CD4-positive, alpha-beta T cell treated with Interleukin-15 for 1 hour (primary cell): ENCODE data around the gene GRK4.
"Not testable (repeated sequence)": the region's sequence is repeated elsewhere in the genome, so short reads cannot be mapped to it uniquely, and the experiment has no call there.

ENCODE experiments used
- DNase-seq: peaks from one replicate; pipeline ENCODE4 v3.0.0-alpha.2; 2020

Gene GRK4

GRCh38 chr4:2931512-2932301, 31.7 kb upstream of the GRK4 start:
- peak; percentile 81 for DNase-seq

GRCh38 chr4:2932321-2932950, 30.9 kb upstream of the GRK4 start:
- no peak for DNase-seq

- no peak for DNase-seq
Measured at GRCh38 chr4:2932951-2933565, 30.3 kb upstream of the GRK4 start.

GRCh38 chr4:2933566-2934076, 29.8 kb upstream of the GRK4 start:
- no peak for DNase-seq

DNA sequence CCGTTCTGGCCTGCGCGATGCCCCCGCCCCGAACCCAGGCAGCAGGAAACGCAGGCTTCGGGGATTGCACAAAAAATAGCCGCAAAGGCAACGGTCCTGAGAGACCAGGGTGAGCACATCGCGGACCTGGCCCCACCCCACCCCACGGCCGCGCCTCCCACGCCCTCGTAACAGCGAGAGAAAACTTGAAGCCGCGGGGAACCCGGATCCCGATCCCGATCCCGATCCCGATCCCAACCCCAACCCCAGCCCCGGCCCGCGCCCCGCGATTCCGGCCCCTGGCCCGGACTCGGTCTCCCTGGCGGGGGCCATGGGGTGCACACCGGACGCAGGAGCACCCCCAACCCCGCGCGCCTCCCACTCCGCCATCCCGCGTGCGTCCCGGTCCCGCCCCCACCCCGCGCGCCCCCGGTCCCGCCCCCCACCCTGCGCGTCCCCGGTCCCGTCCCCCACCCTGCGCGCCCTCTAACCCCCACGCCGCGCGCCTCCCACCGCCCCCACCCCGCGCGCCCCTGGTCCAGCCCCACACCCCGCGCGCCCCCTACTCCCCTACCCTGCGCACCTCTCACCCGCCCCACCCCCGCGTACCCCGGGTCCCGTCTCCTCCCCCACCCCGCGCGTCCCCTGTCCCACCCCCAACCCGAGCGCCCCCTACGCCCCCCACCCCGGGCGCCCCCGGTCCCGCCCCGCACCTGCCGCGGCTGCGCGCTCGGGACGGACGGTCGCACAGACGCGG, 29.1 kb upstream of the GRK4 start:
- DNase-seq = peak; percentile 43

DNA sequence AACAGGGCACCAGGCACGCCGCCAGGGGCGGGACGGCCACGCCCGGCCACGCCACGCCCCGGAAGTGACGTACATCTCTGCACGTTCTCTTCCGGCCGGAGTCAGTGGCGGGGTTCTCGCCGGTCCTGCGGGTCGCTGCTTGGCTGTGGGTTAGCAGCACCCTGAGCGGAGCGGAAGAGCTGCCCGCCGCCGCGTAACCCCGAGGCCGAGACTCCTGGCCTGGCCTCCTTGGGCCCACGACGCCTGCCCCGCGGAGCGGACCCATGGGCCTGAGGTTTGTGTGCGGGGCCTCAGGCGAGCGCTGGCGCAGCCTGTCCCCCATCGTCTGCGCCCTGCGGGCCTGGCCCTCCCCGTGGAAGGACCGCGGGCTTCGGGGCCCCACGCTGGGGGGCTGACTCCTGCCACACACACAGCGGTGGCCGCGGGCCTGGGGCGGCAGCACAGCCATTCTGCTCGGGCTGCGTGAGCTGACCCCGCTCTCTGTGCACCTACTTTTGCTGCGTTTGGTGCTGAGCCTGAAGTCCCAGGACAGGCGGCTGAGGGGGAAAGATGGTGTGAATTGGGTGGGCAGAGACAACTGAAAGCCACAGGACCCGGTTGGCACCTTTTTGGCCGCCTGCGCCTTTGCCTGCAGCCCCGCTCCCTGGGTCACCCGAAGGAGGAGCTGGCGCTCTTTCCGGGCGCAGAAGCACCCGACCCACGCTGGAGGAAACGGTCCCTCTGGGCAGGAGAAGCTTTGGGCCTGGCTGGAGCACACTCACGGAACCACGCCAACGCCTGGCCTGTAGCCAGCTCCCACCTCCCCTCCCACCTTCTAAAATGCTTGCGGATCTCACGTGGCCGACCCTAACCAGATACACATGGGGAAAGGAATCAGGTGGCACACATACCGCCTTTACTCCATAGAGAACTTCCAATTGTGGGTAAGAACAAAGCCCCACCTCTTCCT, 28.3 kb upstream of the GRK4 start:
- DNase-seq = peak; percentile 91

DNA sequence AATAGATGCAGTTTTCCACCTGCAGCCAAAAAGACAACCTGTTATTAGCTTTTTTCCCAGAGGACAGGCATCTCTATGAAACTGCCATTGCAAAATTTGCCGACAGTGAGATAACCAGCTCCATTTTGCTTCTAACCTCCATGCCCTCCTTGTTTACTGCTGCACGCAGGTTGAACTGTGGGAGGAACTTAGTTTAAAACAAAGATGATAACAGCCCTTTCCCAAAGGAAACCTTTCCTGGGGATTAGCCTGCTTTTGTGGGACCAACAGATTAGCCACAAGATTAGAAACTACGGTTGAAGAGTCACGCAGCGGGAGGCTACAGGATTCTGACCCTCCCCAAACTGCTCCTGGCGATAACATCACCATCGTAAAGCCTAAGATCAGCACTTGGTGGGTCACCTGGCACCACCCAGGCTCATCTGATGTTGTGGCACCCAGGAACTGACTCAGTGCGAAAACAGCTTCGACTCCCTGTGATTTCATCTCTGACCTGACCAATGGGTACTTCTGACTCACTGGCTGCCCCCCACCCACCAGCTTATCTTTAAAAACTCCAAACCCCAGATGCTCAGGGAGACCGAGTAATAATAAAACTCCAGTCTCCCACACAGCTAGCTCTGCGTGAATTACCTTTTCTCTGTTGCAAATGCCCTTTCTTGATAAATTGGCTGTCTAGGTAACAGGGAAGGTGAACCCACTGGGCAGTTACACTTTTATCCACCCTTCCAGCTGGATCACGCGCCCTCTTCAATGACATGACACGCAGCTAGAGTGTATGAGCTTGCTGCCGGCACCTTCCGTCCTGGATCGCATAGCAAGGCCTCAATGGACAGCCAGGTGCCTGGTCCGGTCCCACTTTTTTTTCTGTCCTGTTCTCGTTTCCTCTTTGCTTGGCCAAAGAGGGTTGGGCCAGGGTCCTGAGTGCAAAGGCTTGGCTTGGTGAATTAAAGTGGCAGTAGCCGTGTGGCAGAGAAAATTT, 27.3 kb upstream of the GRK4 start:
- peak; percentile 48 for DNase-seq

GRCh38 chr4:2936773-2937145, 26.6 kb upstream of the GRK4 start:
- DNase-seq = no peak

- no peak for DNase-seq
Measured at GRCh38 chr4:2937146-2937857, 26.1 kb upstream of the GRK4 start.

DNA sequence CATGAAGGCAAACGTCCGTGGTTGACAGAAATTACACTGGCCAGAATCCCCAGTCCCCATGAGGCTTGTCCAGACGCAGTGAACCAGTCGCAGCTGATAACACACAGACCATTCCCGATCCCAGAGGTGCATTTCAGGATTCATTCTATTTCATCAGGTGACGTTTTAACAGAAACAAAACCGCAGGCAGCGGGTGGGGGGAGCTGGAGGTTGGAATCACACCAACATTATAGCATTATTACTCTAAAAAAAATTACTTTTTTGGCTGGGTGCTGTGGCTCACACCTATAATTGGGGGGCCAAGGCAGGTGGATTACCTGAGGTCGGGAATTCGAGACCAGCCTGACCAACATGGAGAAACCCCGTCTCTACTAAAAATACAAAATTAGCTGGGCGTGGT, 25.4 kb upstream of the GRK4 start:
- no peak for DNase-seq

DNA sequence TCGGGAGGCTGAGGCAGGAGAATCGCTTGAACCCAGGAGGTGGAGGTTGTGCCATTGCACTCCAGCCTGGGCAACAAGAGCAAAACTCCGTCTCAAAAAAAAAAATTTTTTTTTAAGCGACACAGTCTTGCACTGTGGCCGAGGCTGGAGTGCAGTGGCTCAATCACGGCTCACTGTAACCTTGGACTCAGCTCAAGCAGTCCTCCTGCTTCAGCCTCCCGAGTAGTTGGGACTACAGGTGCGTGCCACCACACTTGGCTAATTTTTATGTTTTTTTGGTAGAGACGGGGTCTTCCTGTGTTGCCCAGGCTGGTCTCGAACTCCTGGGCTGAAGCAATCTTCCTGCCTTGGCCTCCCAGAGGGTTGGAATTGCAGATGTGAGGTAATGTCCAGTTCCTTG, 25.0 kb upstream of the GRK4 start:
- DNase-seq = not testable (repeated sequence)

DNA sequence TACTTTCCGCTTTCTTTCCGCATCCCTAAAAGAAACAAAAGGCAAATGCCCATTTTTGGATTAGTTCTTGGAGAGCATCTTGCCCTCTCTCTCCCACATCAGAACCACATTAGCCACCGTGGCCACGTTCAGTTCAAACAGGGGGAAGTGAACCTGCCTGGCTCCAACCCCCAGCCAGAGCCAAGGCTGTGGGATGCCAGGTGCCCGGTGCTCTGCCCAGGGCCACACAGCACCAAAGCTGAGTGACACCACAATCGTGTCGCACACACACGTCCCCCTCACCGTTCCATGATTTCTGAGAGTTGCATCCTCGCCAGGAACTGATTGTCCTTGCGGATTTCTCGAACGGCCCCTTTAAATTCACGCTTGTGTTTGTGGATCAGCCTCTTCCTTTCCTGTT, 24.5 kb upstream of the GRK4 start:
- no peak for DNase-seq

- DNase-seq = no peak
Measured at GRCh38 chr4:2939383-2940243, 23.8 kb upstream of the GRK4 start.

DNA sequence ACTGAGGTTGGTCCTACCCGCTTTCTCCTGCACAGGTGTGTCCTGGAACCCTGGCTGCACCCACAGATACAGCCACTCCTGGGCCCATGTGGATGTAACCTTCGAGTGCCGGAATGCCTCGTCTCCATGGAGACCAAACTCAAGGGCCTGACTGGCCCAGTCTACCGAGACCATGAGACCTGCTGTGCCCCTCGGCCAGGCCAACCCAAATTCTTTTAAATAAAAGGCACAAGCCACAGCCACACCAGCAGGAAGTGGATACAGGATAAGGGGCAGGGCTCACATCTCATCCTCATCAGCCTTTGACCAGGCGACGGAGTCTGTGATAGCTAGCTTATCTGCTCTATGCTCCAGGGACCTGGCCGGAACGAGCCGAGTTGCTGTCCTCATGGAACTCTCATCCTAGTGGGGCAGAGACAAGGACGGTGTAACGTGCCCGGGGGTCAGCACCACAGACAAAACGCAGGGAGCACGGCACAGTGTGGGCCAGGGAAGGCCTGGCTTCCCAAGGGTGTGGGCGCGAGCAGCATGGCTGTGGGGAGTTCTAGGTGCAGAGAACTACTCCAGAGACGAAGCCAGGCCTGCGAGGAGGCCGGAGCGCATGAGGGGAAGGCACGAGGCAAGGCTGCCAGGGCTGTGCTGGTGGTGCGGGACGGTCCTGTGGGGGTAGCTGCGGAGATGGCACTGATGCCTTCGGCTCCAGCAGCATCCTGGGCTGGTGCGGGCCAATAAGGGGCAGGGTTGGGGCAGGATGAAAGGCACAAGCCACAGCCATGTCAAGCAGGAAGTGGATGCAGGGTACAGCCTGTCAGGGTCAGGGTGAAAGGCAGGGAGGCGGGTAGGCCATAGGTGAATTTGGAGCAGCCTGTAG, 22.9 kb upstream of the GRK4 start:
- no peak for DNase-seq

- no peak for DNase-seq
Measured at GRCh38 chr4:2941138-2942036, 22.0 kb upstream of the GRK4 start.

GRCh38 chr4:2942037-2942531, 21.3 kb upstream of the GRK4 start:
- DNase-seq = no peak
